B cell (primary cell): ENCODE results near the gene DPH6. TPM values are rescaled to one million over a fixed set of nuclear protein-coding genes. Genes with fewer than 3 reads are reported as not detected.

ENCODE experiments used
- ATAC-seq: fragments of 200-7000 bp; cut with Tn5 transposase; one replicate; pipeline ENCODE4 v1.10.0; 2021; ENCODE audit warnings: low read depth, mild to moderate bottlenecking, moderate number of reproducible peaks, moderate library complexity
- CTCF ChIA-PET: fragments of 350-600 bp; sonication (Branson Sonifier 250); formaldehyde crosslinking; loops from one replicate; lab custom pipeline; 2021; ENCODE audit warnings: antibody characterized with exemption, inconsistent platforms; lab: Charles Lee
- POLR2A ChIA-PET: fragments of 350-600 bp; sonication (Branson Sonifier 250); formaldehyde crosslinking; loops from one replicate; lab custom pipeline; 2021; ENCODE audit warnings: antibody characterized with exemption; lab: Charles Lee
- DNase-seq: peaks from one replicate; pipeline ENCODE4 v3.0.0; 2013
- H2AFZ ChIP-seq: 2 replicates; pipeline ENCODE4 v1.6.1; 2012; ENCODE audit warnings: mild to moderate bottlenecking, low read depth, low read length; ENCODE audit not compliant: insufficient read depth, poor library complexity, severe bottlenecking
- H3K27ac ChIP-seq, 2 donors: 1 replicate in 1 of 2; 2 replicates in 1 of 2; pipeline ENCODE4 v1.5.1; 2012 to 2013; ENCODE audit warnings: low read length in 2 of 2, mild to moderate bottlenecking in 2 of 2, moderate library complexity in 1 of 2
- H3K27me3 ChIP-seq, 4 experiments: fragments of 200-600 bp in 1 of 4; sonication (generic) in 1 of 4; replicated peaks in 1 of 4; 1 replicate in 2 of 4; 2 replicates in 2 of 4; pipeline versions ENCODE4 v1.6.1 to v1.7.0; 2013 to 2016; ENCODE audit warnings: low read length in 3 of 4, mild to moderate bottlenecking in 2 of 4, mixed read lengths in 1 of 4, moderate library complexity in 1 of 4; ENCODE audit not compliant: insufficient read depth in 4 of 4, control insufficient read depth in 3 of 4; ENCODE audit errors: control extremely low read depth in 1 of 4
- H3K36me3 ChIP-seq, 2 experiments: replicated peaks in 1 of 2; 1 replicate in 1 of 2; 2 replicates in 1 of 2; pipeline versions ENCODE4 v1.6.1 to v1.7.1; 2013; ENCODE audit warnings: low read length in 1 of 2; ENCODE audit not compliant: insufficient read depth in 2 of 2, control insufficient read depth in 1 of 2; ENCODE audit errors: control extremely low read depth in 1 of 2, extremely low read depth in 1 of 2
- H3K4me1 ChIP-seq, 2 donors: fragments of 200-600 bp in 1 of 2; sonication (generic) in 1 of 2; 1 replicate in 1 of 2; 2 replicates in 1 of 2; pipeline versions ENCODE4 v1.5.1 to v1.6.1; 2013 to 2017; ENCODE audit warnings: low read length in 2 of 2; ENCODE audit not compliant: control insufficient read depth in 2 of 2, insufficient read depth in 2 of 2
- H3K4me2 ChIP-seq: replicated peaks from 2 replicates; pipeline ENCODE3; 2012; ENCODE audit warnings: mild to moderate bottlenecking, low read depth, low read length; ENCODE audit not compliant: poor library complexity, severe bottlenecking
- H3K4me3 ChIP-seq, 5 experiments: fragments of 200-600 bp in 1 of 5; sonication (generic) in 1 of 5; 1 replicate in 3 of 5; 2 replicates in 2 of 5; pipeline versions ENCODE4 v1.5.1 to v1.7.0; 2011 to 2016; ENCODE audit warnings: low read length in 4 of 5, mild to moderate bottlenecking in 4 of 5, low read depth in 2 of 5, control low read depth in 1 of 5, moderate library complexity in 1 of 5; ENCODE audit not compliant: insufficient read depth in 1 of 5; ENCODE audit errors: control extremely low read depth in 1 of 5, extremely low read depth in 1 of 5
- H3K79me2 ChIP-seq: fragments of 200-600 bp; sonication (generic); one replicate; pipeline ENCODE4 v1.6.0; 2016; ENCODE audit warnings: low read length; ENCODE audit not compliant: control insufficient read depth, insufficient read depth
- H3K9ac ChIP-seq: fragments of 200-600 bp; sonication (generic); 2 replicates; pipeline ENCODE4 v1.6.1; 2017; ENCODE audit warnings: mild to moderate bottlenecking, low read length, moderate library complexity
- H3K9me3 ChIP-seq, 3 donors: one replicate each; pipeline versions ENCODE4 v1.6.1 to v1.7.1; 2013; ENCODE audit warnings: low read length in 2 of 3; ENCODE audit not compliant: control insufficient read depth in 2 of 3, insufficient read depth in 1 of 3; ENCODE audit errors: control extremely low read depth in 1 of 3
- H4K20me1 ChIP-seq: 2 replicates; pipeline ENCODE4 v1.6.0; 2012; ENCODE audit warnings: mild to moderate bottlenecking, low read length; ENCODE audit not compliant: insufficient read depth, control insufficient read depth, poor library complexity, severe bottlenecking
- H3K27ac Mint-ChIP-seq: one replicate; pipeline ENCODE4 v1.8.0; 2021; ENCODE audit warnings: mixed read lengths
- H3K27me3 Mint-ChIP-seq: one replicate; pipeline ENCODE4 v1.8.0; 2021; ENCODE audit warnings: mixed read lengths
- H3K4me1 Mint-ChIP-seq: one replicate; pipeline ENCODE4 v1.8.0; 2021; ENCODE audit warnings: mixed read lengths
- H3K4me3 Mint-ChIP-seq: one replicate; pipeline ENCODE4 v1.8.0; 2021; ENCODE audit warnings: mixed read lengths
- H3K9me3 Mint-ChIP-seq: one replicate; pipeline ENCODE4 v1.8.0; 2022; ENCODE audit warnings: mixed read lengths; ENCODE audit not compliant: insufficient read depth
- CTCF ChIP-seq: fragments of 200-600 bp; IDR thresholded peaks from one replicate; pipeline ENCODE4 v1.8.0; 2022; ENCODE audit warnings: antibody characterized with exemption, mild to moderate bottlenecking
- EZH2 ChIP-seq: IDR thresholded peaks from 2 replicates; pipeline ENCODE4 v1.6.1; 2012; ENCODE audit warnings: borderline replicate concordance, low read depth, mild to moderate bottlenecking, moderate library complexity, low read length; ENCODE audit not compliant: insufficient read depth, poor library complexity, severe bottlenecking
- WGBS: methylation state at CpG from one replicate; pipeline ENCODE4 v1.1.5; 2013; ENCODE audit warnings: missing lambda C conversion rate; ENCODE audit not compliant: insufficient coverage; 5-methylcytosine and 5-hydroxymethylcytosine counted together
- intact Hi-C: fragments of 100-400 bp; cut with micrococcal nuclease; formaldehyde crosslinking; loops from one replicate; pipeline ENCODE4 v1.10.0; 2022
- polyA plus RNA-seq: library from polyadenylated mRNA; depleted of rRNA; stranded (reverse); fragments of >200 nt; gene quantifications from 2 replicates; pipeline ENCODE4 v1.2.3, GENCODE V29; 2012
- total RNA-seq, 2 donors: library from RNA; stranded (reverse); fragments of 120-200 nt in 1 of 2; gene quantifications; 1 replicate in 1 of 2; 2 replicates in 1 of 2; pipeline versions ENCODE4 v1.2.3 to v1.2.4, GENCODE V29; 2013 to 2022

The DPH6 gene
- total and polyA plus RNA-seq, 2 donors (not counting 1 experiment from before 2014, with no cell fraction given) = 5.4 to 13.3 TPM

GRCh38 chr15:35580606-35581005 lies 34.6 kb upstream of the DPH6 start:
- Histone ChIP-seq H3K9me3 (no peaks in the 10 kb centered on the region), H2AFZ (no peak overlapping the region), H3K79me2 (no peaks in the 10 kb centered on the region), H3K4me2 (no peak overlapping the region), H3K4me1 (no peaks in the 10 kb centered on the region), H4K20me1 (no peaks in the 10 kb centered on the region), H3K4me3 (no peak overlapping the region), H3K27ac (no peak overlapping the region), H3K27me3 (no peaks in the 10 kb centered on the region), H3K36me3 (no peaks in the 10 kb centered on the region), H3K9ac (no peak overlapping the region)
- no peaks in the 10 kb centered on the region for H3K9me3 Mint-ChIP-seq
- no CpG with 5 or more reads among the region's 3 CpGs for WGBS
- intact Hi-C loops = no loop called here
- ChIA-PET CTCF (no interaction called here), POLR2A (no interaction called here)
- H3K27ac Mint-ChIP-seq = no peak overlapping the region
- DNase-seq (no peak), ATAC-seq (no peak)
- no peak for TF ChIP-seq CTCF
- no peak for TF ChIP-seq EZH2
- peaks cover 3% of the 10 kb centered on the region for H3K27me3 Mint-ChIP-seq
- H3K4me3 Mint-ChIP-seq = no peak overlapping the region
- H3K4me1 Mint-ChIP-seq = no peaks in the 10 kb centered on the region

- no peak overlapping the region for H3K9ac ChIP-seq
- peaks cover 3% of the 10 kb centered on the region for H3K27me3 Mint-ChIP-seq
- TF ChIP-seq EZH2 = no peak
- no peak for TF ChIP-seq CTCF
- no peaks in the 10 kb centered on the region for H3K9me3 Mint-ChIP-seq
- no peaks in the 10 kb centered on the region for H3K79me2 ChIP-seq
- WGBS = 100% methylated on average over 1 of the region's 1 CpG
- no peak overlapping the region for H3K27ac ChIP-seq
- H3K4me1 Mint-ChIP-seq = no peaks in the 10 kb centered on the region
- ChIA-PET CTCF (no interaction called here), POLR2A (no interaction called here)
- no peak for ATAC-seq
- H3K36me3 ChIP-seq = no peaks in the 10 kb centered on the region
- H4K20me1 ChIP-seq = no peaks in the 10 kb centered on the region
- H3K4me1 ChIP-seq = no peaks in the 10 kb centered on the region
- intact Hi-C loops = no loop called here
- no peak overlapping the region for H3K4me2 ChIP-seq
- no peaks in the 10 kb centered on the region for H3K9me3 ChIP-seq
- no peak overlapping the region for H2AFZ ChIP-seq
- no peaks in the 10 kb centered on the region for H3K27me3 ChIP-seq
- no peak overlapping the region for H3K27ac Mint-ChIP-seq
- H3K4me3 Mint-ChIP-seq = no peak overlapping the region
- DNase-seq = no peak
- no peak overlapping the region for H3K4me3 ChIP-seq
These were observed 21.4 kb upstream of the DPH6 start for GRCh38 chr15:35567392-35567791.
